LNCaP clone FGC (cell line): ENCODE results near the gene SOX18.

Experiments used
- DNase-seq: peaks from one replicate; pipeline ENCODE4 v3.0.0-alpha.2; 2011; ENCODE audit warnings: low read depth
- H3K4me3 ChIP-seq: 2 replicates; pipeline ENCODE4 v1.5.1; 2011; ENCODE audit warnings: mild to moderate bottlenecking, low read depth, low read length, control low read depth
- TF ChIP-seq, protein P1 (sequence below): IDR thresholded peaks from 2 replicates; pipeline ENCODE4 v1.5.1; 2012; ENCODE audit warnings: mild to moderate bottlenecking; ENCODE audit not compliant: control insufficient read depth, insufficient read depth; ENCODE audit errors: extremely low read depth

Gene SOX18

DNA sequence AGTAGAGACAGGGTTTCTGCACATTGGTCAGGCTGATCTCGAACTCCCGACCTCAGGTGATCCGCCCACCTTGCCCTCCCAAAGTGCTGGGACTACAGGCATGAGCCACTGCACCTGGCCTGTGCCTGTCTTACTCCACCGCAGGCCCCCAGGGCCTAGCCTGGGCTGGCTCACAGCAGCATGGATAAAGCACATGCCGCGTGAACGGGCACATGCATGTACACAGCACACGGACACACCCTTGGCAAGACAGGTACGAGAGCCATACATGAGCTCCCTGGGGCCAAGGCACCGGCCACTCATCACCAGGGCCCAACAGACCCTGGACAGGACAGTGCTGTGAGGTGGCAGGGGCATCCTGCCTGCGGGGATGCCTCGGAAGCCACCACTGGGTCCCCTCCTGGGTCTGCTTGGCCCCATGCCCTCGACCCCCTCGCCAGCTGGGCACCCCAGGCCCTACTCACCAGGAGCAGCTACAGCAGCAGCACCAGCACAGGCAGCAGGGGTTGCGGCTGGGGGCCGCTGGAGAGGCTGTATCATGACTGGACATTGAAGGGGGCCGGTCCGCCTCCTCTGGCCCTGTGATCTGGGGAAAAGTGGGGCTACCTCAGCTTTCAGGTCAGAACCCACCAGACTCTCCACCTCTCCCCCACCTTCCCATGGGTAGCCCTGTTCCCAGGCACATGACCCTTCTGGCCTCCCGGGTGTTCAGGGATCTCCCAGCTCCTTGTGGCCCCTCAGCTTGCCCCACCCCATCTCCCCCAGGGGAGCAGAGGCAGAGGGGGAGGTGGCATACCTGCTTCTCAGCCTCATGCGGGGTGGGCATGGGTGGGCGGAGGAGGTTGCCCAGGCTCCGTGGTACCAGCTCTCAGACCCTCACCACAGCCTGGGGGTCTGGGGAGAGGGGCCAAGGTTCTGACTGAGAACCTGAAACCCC is 26.9 kb upstream of the SOX18 start:
- no peak for DNase-seq
- no peak overlapping the region for H3K4me3 ChIP-seq
- TF ChIP-seq, protein P1, sequence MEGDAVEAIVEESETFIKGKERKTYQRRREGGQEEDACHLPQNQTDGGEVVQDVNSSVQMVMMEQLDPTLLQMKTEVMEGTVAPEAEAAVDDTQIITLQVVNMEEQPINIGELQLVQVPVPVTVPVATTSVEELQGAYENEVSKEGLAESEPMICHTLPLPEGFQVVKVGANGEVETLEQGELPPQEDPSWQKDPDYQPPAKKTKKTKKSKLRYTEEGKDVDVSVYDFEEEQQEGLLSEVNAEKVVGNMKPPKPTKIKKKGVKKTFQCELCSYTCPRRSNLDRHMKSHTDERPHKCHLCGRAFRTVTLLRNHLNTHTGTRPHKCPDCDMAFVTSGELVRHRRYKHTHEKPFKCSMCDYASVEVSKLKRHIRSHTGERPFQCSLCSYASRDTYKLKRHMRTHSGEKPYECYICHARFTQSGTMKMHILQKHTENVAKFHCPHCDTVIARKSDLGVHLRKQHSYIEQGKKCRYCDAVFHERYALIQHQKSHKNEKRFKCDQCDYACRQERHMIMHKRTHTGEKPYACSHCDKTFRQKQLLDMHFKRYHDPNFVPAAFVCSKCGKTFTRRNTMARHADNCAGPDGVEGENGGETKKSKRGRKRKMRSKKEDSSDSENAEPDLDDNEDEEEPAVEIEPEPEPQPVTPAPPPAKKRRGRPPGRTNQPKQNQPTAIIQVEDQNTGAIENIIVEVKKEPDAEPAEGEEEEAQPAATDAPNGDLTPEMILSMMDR = no peak

DNA sequence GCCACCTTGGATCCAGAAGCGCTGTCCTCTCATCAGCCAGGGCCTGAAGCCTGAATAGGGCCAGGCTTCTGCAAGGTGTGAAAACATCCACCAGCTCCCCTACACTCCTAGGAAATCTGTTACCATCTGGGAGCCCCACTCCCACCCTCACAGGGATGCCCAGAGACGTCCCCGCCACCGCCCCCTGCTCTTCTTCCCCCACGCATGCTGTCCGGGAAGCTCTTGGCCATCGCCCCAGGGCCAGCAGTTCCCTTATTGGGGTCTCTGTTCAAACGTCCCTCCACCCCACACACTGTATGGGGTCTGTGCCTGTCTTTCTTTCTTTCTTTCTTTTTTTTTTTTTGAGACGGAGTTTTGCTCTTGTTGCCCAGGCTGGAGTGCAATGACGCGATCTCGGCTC is 26.1 kb upstream of the SOX18 start:
- no peak overlapping the region for H3K4me3 ChIP-seq
- no peak for DNase-seq
- TF ChIP-seq, protein P1 = no peak

- no peak for DNase-seq
- H3K4me3 ChIP-seq = no peak overlapping the region
- TF ChIP-seq, protein P1 = no peak
Observed at GRCh38 chr20:64074963-64075362, 25.5 kb upstream of the SOX18 start.

DNA sequence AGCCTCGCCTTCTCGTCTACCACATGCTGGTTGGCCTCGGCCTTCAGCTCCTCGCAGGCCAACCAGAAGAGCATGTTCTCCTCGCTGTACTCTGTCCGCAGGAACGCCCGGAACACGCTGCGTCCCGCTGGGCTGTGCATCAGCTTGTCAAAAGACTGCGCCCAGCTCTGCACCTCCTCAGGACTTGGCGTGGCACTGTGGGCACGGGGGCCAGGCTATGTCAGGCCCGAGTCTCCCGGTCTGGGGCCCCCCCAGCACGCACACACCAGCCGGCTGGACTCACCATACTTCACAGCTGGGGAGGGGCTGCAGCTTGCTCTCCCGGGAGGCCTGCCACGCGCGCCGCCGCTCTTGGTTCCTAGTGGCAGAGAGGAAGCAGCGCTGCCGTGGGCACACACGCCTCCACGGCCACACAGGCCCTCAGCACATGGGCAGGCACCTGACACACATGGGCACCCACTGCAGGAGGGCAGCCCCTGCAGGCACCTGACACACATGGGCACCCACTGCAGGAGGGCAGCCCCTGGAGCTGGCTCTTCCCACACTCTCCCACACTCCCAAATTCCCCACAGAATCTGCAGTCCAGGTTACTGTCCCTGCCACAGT is 24.8 kb upstream of the SOX18 start:
- DNase-seq = no peak
- no peak overlapping the region for H3K4me3 ChIP-seq
- TF ChIP-seq, protein P1 = no peak

DNA sequence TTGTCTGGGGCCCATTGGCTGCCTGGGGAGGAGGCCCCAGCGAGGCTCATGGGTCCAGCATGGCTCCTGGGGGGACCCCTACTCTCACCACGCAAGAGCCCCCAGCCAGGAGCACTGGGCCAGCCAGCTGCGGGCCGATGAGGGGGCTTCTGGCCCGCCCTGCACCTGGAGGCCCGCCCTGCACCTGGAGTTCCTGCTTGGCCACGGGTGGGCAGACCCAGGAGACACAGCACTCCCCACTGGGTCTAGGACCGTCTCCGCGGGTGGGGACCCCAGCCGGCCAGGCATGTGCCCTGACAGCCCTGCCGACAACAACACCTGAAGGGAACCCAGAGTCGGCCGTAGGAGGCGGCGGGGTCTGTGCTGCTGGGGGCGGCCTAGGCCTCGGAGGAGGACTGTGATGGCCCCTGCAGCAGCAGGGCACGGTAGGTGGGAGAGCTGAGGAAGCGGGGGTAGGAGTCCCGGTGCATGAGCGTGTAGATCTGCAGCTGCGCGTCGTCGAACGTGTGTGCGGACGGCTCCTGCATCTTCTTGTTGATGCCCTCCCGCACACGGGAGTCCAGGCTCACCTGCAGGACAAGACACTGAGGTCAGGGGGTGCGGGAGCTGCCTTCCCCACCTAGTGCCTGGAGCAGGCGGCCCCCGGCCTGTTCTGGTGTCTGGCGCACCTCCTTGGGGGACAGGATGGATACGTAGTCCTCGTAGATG is 24.2 kb upstream of the SOX18 start:
- TF ChIP-seq, protein P1 = no peak
- H3K4me3 ChIP-seq = no peak overlapping the region
- no peak for DNase-seq

- TF ChIP-seq, protein P1 = no peak
- H3K4me3 ChIP-seq = no peak overlapping the region
- DNase-seq = no peak
Observed at GRCh38 chr20:64072498-64073063, 23.1 kb upstream of the SOX18 start.
